ENCODE data around the gene ELF1. TPM values are rescaled to one million over a fixed set of nuclear protein-coding genes. Genes with fewer than 3 reads are reported as not detected.
"Not testable (repeated sequence)": the region's sequence is repeated elsewhere in the genome, so short reads cannot be mapped to it uniquely, and the experiment has no call there.

ELF1 gene
- total and polyA plus RNA-seq, 2 experiments from 2014 or later = 22.2 to 36.8 TPM

- DNase-seq (ENCODE audit: low read depth in 1 of 2, low spot score in 1 of 2) = no peak
- H3K9me3 ChIP-seq (ENCODE audit: low read depth) = no peaks in the 10 kb centered on the region
- no peak overlapping the region for H3K27ac ChIP-seq
- no peaks in the 10 kb centered on the region for H3K27me3 ChIP-seq
- H3K4me1 ChIP-seq (ENCODE audit: low read depth) = no peaks in the 10 kb centered on the region
- H3K4me3 ChIP-seq = no peak overlapping the region
- TF ChIP-seq CTCF (IDR thresholded peaks at IDR 0.05; ENCODE audit: low read depth, low read length) = no peak
- no peaks in the 10 kb centered on the region for H3K36me3 ChIP-seq
These were observed 123.6 kb downstream of the ELF1 start for GRCh38 chr13:40895227-40896184.

DNA sequence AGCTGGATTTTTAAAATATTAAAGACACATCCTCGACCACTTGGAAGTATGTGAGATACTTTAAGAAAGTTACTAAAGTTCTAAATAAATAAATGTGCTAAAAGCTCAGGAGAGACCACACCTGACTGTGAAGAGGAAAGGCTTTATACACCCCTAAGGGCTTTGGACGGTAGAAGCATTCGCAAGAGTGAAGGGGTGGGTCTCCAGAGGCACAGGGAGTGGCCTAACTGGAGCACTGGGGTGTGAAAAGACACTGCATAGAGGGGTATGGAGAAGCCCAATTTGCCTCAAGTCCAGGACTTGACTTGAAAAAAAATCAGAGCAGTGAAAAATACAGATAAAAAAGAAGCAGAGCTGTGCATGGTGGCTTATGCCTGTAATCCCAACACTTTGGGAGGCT lies 125.5 kb downstream of the ELF1 start:
- H3K4me3 ChIP-seq; H3K36me3 ChIP-seq; DNase-seq (ENCODE audit: low read depth in 1 of 2, low spot score in 1 of 2); H3K27ac ChIP-seq; H3K27me3 ChIP-seq; H3K9me3 ChIP-seq (ENCODE audit: low read depth); H3K4me1 ChIP-seq (ENCODE audit: low read depth): not testable (repeated sequence)

- Histone ChIP-seq H3K36me3 (no peaks in the 10 kb centered on the region), H3K9me3 (ENCODE audit: low read depth) (no peaks in the 10 kb centered on the region), H3K27ac (no peak overlapping the region), H3K27me3 (no peaks in the 10 kb centered on the region), H3K4me3 (no peak overlapping the region), H3K4me1 (ENCODE audit: low read depth) (no peaks in the 10 kb centered on the region)
- no peak for TF ChIP-seq CTCF (IDR thresholded peaks at IDR 0.05; ENCODE audit: low read depth, low read length)
- DNase-seq (ENCODE audit: low read depth in 1 of 2, low spot score in 1 of 2) = no peak
These were observed 133.1 kb downstream of the ELF1 start for GRCh38 chr13:40886017-40886416.

DNA sequence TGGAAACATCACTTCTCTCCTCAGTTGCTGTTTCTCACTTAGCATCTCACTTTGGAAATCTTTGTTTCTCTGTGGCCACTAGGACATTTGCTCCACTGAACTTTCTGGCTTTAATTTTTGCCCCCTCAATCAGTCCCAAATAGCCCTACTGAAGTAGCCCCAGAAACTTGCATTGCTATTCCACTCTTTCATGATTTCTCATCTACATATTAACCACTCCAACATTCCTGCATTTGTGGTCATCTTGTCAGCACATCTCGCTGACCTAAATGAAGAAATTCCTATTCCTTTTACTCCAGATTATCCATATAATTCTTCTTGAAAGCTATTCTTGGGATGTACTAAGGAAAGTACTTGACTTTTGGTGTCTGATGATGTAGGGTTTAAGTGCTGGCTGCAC lies 134.9 kb downstream of the ELF1 start:
- DNase-seq (ENCODE audit: low read depth in 1 of 2, low spot score in 1 of 2); H3K36me3 ChIP-seq; H3K4me3 ChIP-seq; H3K27me3 ChIP-seq; H3K27ac ChIP-seq; H3K4me1 ChIP-seq (ENCODE audit: low read depth); H3K9me3 ChIP-seq (ENCODE audit: low read depth): not testable (repeated sequence)

Other genes with a start within 250 kb of the ELF1 start
- gene MRPS31, start 248.1 kb downstream of the ELF1 start, total RNA-seq = 39.2 and 39.6 TPM in 2 replicates
- gene MRPS31, start 248.1 kb downstream of the ELF1 start, polyA plus RNA-seq = 36.3 and 50.1 TPM in 2 replicates
- gene SLC25A15, start 229.7 kb downstream of the ELF1 start, total RNA-seq = 36.4 and 36.5 TPM in 2 replicates
- 18.1 and 19.8 TPM in 2 replicates for gene SLC25A15, start 229.7 kb downstream of the ELF1 start, polyA plus RNA-seq
- 6.2 and 8.1 TPM in 2 replicates for gene WBP4, start 42.2 kb upstream of the ELF1 start, total RNA-seq
- gene WBP4, start 42.2 kb upstream of the ELF1 start, polyA plus RNA-seq = 9.9 and 11.0 TPM in 2 replicates
- gene KBTBD6, start 113.5 kb upstream of the ELF1 start, total RNA-seq = 8.6 and 13.8 TPM in 2 replicates
- gene KBTBD6, start 113.5 kb upstream of the ELF1 start, polyA plus RNA-seq = 7.9 and 10.2 TPM in 2 replicates
- gene KBTBD7, start 175.3 kb upstream of the ELF1 start, total RNA-seq = 12.5 and 15.5 TPM in 2 replicates
- 9.5 and 14.7 TPM in 2 replicates for gene KBTBD7, start 175.3 kb upstream of the ELF1 start, polyA plus RNA-seq
- gene MTRF1, start 244.3 kb upstream of the ELF1 start, total RNA-seq = 6.6 and 8.4 TPM in 2 replicates
- gene MTRF1, start 244.3 kb upstream of the ELF1 start, polyA plus RNA-seq = 11.0 and 14.8 TPM in 2 replicates

All from cardiac muscle cell (in vitro differentiated cells and primary cell).